Heart left ventricle (tissue), 16 donors: ENCODE measurements around the gene ZNRD2. TPM values are rescaled to one million over a fixed set of nuclear protein-coding genes. Genes with fewer than 3 reads are reported as not detected.

Source experiments
- ATAC-seq, 4 donors: fragments of 200-7000 bp; cut with Tn5 transposase; one replicate each; pipeline ENCODE4 v1.9.1; 2020 to 2022; ENCODE audit warnings: moderate library complexity in 4 of 4, mild to moderate bottlenecking in 3 of 4, moderate number of reproducible peaks in 1 of 4
- DNase-seq, 5 donors: peaks; one replicate each; pipeline ENCODE4 v3.0.0-alpha.2; 2020
- H3K27ac ChIP-seq, 12 donors: fragments of 200-600 bp; sonication (generic) in 4 of 12; one replicate each; pipeline versions ENCODE4 v1.5.0 to v1.8.0; 2016 to 2022; ENCODE audit warnings: mild to moderate bottlenecking in 2 of 12
- H3K27me3 ChIP-seq, 9 donors: fragments of 200-600 bp; sonication (generic) in 2 of 9; one replicate each; pipeline versions ENCODE4 v1.5.1 to v1.8.0; 2016 to 2022; ENCODE audit warnings: mild to moderate bottlenecking in 3 of 9
- H3K36me3 ChIP-seq, 9 donors: fragments of 200-600 bp; sonication (generic) in 2 of 9; one replicate each; pipeline versions ENCODE4 v1.5.0 to v1.8.0; 2018 to 2022; ENCODE audit warnings: mild to moderate bottlenecking in 2 of 9
- H3K4me1 ChIP-seq, 12 donors: fragments of 200-600 bp; sonication (generic) in 4 of 12; one replicate each; pipeline versions ENCODE4 v1.5.0 to v1.8.0; 2016 to 2022; ENCODE audit warnings: mild to moderate bottlenecking in 3 of 12
- H3K4me3 ChIP-seq, 12 donors: fragments of 200-600 bp; sonication (generic) in 4 of 12; one replicate each; pipeline versions ENCODE4 v1.5.0 to v1.8.0; 2017 to 2022; ENCODE audit warnings: mild to moderate bottlenecking in 9 of 12, moderate library complexity in 4 of 12
- H3K9me3 ChIP-seq, 12 donors: fragments of 200-600 bp; sonication (generic) in 4 of 12; one replicate each; pipeline versions ENCODE4 v1.5.0 to v1.8.0; 2016 to 2022; ENCODE audit warnings: mild to moderate bottlenecking in 1 of 12
- CTCF ChIP-seq, 12 donors: fragments of 200-600 bp; sonication (generic) in 4 of 12; IDR thresholded peaks; one replicate each; pipeline versions ENCODE4 v1.5.0 to v1.8.0; 2018 to 2022; ENCODE audit warnings: antibody characterized with exemption in 12 of 12, mild to moderate bottlenecking in 5 of 12
- POLR2A ChIP-seq, 2 donors: fragments of 450-650 bp; IDR thresholded peaks; one replicate each; pipeline ENCODE4 v1.6.1; 2017; ENCODE audit warnings: antibody characterized with exemption in 2 of 2, mild to moderate bottlenecking in 2 of 2, moderate library complexity in 2 of 2
- whole genome bisulfite sequencing, 4 donors: extraction: QIAGEN DNeasy Blood & Tissue Kit in 2 of 4; methylation state at CpG; one replicate each; pipeline versions ENCODE4 v1.1.5 to v1.1.7; 2013 to 2018; 5-methylcytosine and 5-hydroxymethylcytosine counted together
- intact Hi-C, 10 donors: fragments of 100-400 bp; cut with DNase I; formaldehyde crosslinking; loops; one replicate each; pipeline versions ENCODE4 v1.11.1 to v1.14.2; 2022
- polyA plus RNA-seq, 2 donors: library from polyadenylated mRNA; stranded (reverse); fragments of 200-250 nt; gene quantifications; one replicate each; pipeline ENCODE4 v1.2.3, GENCODE V29; 2013
- total RNA-seq, 9 donors: library from RNA; depleted of rRNA in 2 of 9; stranded (reverse); fragments of >200 nt in 2 of 9; fragmentation: NEBNext Ultra II Directional in 3 of 9; extraction: Animal tissue kit (Norgen Biotek cat#: 25700) in 3 of 9; gene quantifications; one replicate each; pipeline versions ENCODE4 v1.1.0 to v1.2.4, GENCODE V29; 2016 to 2023
- donor health status: ischemic (EF 13 %, LVEDD 7.1; RV severe dilation, severe dysfunction).
- donor health status: healthy with polysubstance abuse.
- donor health status: DM: no; HTN: yes; CAD: no.
- donor health status: DM: no; HTN: no; CAD: no.
- donor health status: ischemic (EF 25% LVEDD 6.9; RV normal size, moderate dysfunction).
- donor health status: ischemic (EF 25% LVEDD 5.7; RV mildly dilated, moderate dysfunction).
- donor health status: healthy.
- donor health status: DM: yes; HTN: yes; CAD: no.
- donor health status: ischemic (EF 35%, LVEDD 5.7; RV mildly dilated, moderate dysfunction).
- donor health status: nonischemic (EF 11% LVEDD 7.7; RV severe dilation, severe dysfunction).
- donor health status: DM: yes; HTN: yes; CAD: no.
- donor health status: PGD.
- donor health status: ischemic (EF 29% LVEDD 5.4; RV normal size, mild dysfunction).
- donor health status: nonischemic (EF 23%, LVEDD 6.1; RV moderate dilation, normal function).

The ZNRD2 gene
- total and polyA plus RNA-seq, 11 donors, result 23.2 to 101 (median 35.7) TPM

- intact Hi-C loops, result loop anchor here in 3 of 10 donors (2.0 to 10.0 kb wide), 4 partner anchors 18 to 241 kb away; partner anchors contain the start of genes CFL1 (in 1 of the 3) and KAT5 (in 1 of the 3)
- H3K27ac ChIP-seq, result peak overlapping the region in 8 of 12 donors; percentile 88 to 99 (median 96)
- TF ChIP-seq CTCF (IDR thresholded peaks at IDR 0.05), result no peak
- TF ChIP-seq POLR2A (IDR thresholded peaks at IDR 0.05), result no peak
- DNase-seq (no peak), ATAC-seq (no peak)
- peaks cover 0 to 63% (median 48%) of the 10 kb centered on the region in 9 donors for H3K36me3 ChIP-seq
- no peaks in the 10 kb centered on the region for H3K27me3 ChIP-seq
- WGBS, 4 donors, result 56 to 66% (median 62%) methylated on average over 10 of the region's 10 CpGs
- H3K4me1 ChIP-seq, result peaks cover 5 to 45% (median 29%) of the 10 kb centered on the region in 12 donors
- peak overlapping the region; percentile 80 to 100 (median 96) for H3K4me3 ChIP-seq
- H3K9me3 ChIP-seq, result no peaks in the 10 kb centered on the region
Measured at GRCh38 chr11:65616575-65617001, 46.3 kb downstream of the ZNRD2 start.

GRCh38 chr11:65617136-65617850 is 47.0 kb downstream of the ZNRD2 start:
- intact Hi-C loops, result loop anchor here in 3 of 10 donors (2.0 to 10.0 kb wide), 4 partner anchors 18 to 240 kb away; partner anchors contain the start of genes CFL1 (in 1 of the 3) and KAT5 (in 1 of the 3)
- H3K27ac ChIP-seq, result peak overlapping the region in 1 of 12 donors; percentile 99

GRCh38 chr11:65617990-65618751 is 47.9 kb downstream of the ZNRD2 start:
- Histone ChIP-seq H3K36me3 (peaks cover 0 to 64% (median 60%) of the 10 kb centered on the region in 9 donors), H3K4me1 (peaks cover 5 to 29% (median 15%) of the 10 kb centered on the region in 12 donors), H3K9me3 (no peaks in the 10 kb centered on the region), H3K27me3 (no peaks in the 10 kb centered on the region), H3K27ac (no peak overlapping the region), H3K4me3 (no peak overlapping the region)
- DNase-seq (no peak), ATAC-seq (no peak)
- intact Hi-C loops, result loop anchor here in 3 of 10 donors (2.0 to 10.0 kb wide), 4 partner anchors 17 to 239 kb away; partner anchors contain the start of genes CFL1 (in 1 of the 3) and KAT5 (in 1 of the 3)
- WGBS, 4 donors, result 91 to 95% (median 93%) methylated on average over 15 to 33 of the region's 33 CpGs
- no peak for TF ChIP-seq CTCF (IDR thresholded peaks at IDR 0.05)
- no peak for TF ChIP-seq POLR2A (IDR thresholded peaks at IDR 0.05)

More at GRCh38 chr11:65617136-65617850, 47.0 kb downstream of the ZNRD2 start:
- Histone ChIP-seq H3K27me3 (no peaks in the 10 kb centered on the region), H3K36me3 (peaks cover 0 to 64% (median 53%) of the 10 kb centered on the region in 9 donors), H3K9me3 (no peaks in the 10 kb centered on the region), H3K4me3 (peak overlapping the region in 7 of 12 donors; percentile 80 to 97 (median 96)), H3K4me1 (peaks cover 5 to 37% (median 24%) of the 10 kb centered on the region in 12 donors)
- no peak for ATAC-seq
- TF ChIP-seq POLR2A (IDR thresholded peaks at IDR 0.05) (no peak), CTCF (IDR thresholded peaks at IDR 0.05) (no peak)
- DNase-seq, result no peak
- 89 to 95% (median 91%) methylated on average over 17 of the region's 17 CpGs for WGBS, 4 donors
